Measurements from ENCODE around the gene CHMP3. TPM values are rescaled to one million over a fixed set of nuclear protein-coding genes. Genes with fewer than 3 reads are reported as not detected.

Gene CHMP3
- total RNA-seq, 1 experiment from 2014 or later = 54.4 TPM

DNA sequence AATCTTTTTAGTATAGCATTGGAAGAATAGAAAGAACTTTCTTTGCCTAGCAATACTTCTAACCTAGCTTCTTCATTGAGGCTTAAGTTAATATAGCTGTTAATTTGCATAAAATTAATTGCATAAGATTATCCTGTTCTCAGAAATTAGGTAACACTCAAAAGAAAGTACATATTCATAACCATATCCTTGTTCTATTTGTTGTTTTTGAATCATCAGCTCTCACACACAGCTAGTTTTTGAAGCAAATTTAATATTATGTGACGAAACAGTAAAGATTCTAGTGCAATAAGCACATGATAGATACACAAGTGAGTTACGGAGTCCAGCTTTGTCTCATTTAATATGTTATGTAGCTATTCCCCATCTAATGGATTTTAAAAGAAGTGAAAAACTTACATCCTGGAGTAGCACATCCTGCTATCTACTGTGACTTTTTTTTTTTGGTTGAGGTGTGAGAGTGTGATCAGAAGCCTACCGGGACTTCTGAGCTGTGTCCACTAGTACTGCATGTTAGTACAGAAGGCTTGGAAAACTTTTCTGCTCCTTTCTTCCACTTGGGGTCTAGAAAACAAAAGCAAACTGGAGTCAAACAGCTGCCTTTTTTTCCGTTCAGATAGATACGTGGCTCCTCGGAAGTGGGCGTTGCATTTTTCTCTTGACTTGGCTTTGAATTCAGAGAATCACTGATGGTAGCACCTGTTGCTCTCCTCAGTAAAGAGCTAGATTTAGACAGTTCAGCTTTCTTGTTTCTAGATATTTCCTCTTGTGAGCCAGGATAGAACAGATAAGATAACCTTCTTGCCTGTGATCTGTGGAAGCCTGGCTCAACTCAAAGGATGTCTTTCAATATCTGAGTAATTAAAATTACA is 94.8 kb downstream of the CHMP3 start:
- Histone ChIP-seq H3K4me3 (ENCODE audit: low read length) (no peak overlapping the region), H3K4me2 (ENCODE audit: low read length) (no peak overlapping the region), H3K36me3 (ENCODE audit: low read depth, low read length) (peaks cover 91% of the 10 kb centered on the region), H3K27me3 (ENCODE audit: low read length) (no peaks in the 10 kb centered on the region), H2AFZ (ENCODE audit: low read length) (no peak overlapping the region), H3K9me3 (ENCODE audit: low read length) (no peaks in the 10 kb centered on the region), H3F3A (ENCODE audit: low read length, unreplicated experiment) (no peaks in the 10 kb centered on the region), H3K4me1 (ENCODE audit: insufficient read depth, low read length) (no peaks in the 10 kb centered on the region), H3K27ac (ENCODE audit: low read length) (no peak overlapping the region), H3K9ac (ENCODE audit: low read length) (no peak overlapping the region), H3K9me2 (replicated peaks; ENCODE audit: low read length) (no peaks in the 10 kb centered on the region), H3K79me2 (ENCODE audit: low read length) (0 out of 2 replicates have a peak, but pooled peaks cover 5% of the 10 kb centered on the region), H4K20me1 (ENCODE audit: low read length) (no peaks in the 10 kb centered on the region; the same call in 1 of the 2 replicates)
- POLR2A ChIA-PET (ENCODE audit: unreplicated experiment) = no interaction called here
- intact Hi-C loops (cut with micrococcal nuclease) = no loop called here
- no peak for DNase-seq
- TF ChIP-seq, protein P1, sequence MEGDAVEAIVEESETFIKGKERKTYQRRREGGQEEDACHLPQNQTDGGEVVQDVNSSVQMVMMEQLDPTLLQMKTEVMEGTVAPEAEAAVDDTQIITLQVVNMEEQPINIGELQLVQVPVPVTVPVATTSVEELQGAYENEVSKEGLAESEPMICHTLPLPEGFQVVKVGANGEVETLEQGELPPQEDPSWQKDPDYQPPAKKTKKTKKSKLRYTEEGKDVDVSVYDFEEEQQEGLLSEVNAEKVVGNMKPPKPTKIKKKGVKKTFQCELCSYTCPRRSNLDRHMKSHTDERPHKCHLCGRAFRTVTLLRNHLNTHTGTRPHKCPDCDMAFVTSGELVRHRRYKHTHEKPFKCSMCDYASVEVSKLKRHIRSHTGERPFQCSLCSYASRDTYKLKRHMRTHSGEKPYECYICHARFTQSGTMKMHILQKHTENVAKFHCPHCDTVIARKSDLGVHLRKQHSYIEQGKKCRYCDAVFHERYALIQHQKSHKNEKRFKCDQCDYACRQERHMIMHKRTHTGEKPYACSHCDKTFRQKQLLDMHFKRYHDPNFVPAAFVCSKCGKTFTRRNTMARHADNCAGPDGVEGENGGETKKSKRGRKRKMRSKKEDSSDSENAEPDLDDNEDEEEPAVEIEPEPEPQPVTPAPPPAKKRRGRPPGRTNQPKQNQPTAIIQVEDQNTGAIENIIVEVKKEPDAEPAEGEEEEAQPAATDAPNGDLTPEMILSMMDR (conservative IDR thresholded peaks at IDR 0.05; ENCODE audit: low read depth, low read length) = no peak
- BruUV-seq (replicated peaks) = no TSS peak
- CTCF ChIA-PET = no interaction called here
- no peak for ATAC-seq

DNA sequence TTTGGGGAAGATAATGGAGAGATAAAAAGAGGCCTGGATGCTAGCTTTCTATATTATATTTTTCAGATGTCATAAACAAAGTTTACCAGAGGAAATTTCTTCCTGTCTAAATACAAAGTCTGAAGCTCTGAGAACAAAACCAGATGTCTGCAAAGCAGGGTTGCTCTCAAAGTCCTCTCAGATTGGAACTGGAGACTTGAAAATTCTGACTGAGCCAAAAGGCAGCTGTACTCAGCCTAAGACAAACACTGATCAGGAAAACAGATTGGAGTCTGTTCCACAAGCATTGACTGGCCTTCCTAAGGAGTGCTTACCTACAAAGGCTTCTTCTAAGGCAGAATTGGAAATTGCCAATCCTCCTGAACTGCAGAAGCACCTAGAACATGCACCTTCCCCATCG is 96.9 kb downstream of the CHMP3 start:
- BruUV-seq (replicated peaks) = no TSS peak
- Histone ChIP-seq H3K4me2 (ENCODE audit: low read length) (no peak overlapping the region), H3F3A (ENCODE audit: low read length, unreplicated experiment) (no peaks in the 10 kb centered on the region), H3K9me3 (ENCODE audit: low read length) (no peaks in the 10 kb centered on the region), H3K9ac (ENCODE audit: low read length) (no peak overlapping the region), H2AFZ (ENCODE audit: low read length) (no peak overlapping the region), H3K9me2 (replicated peaks; ENCODE audit: low read length) (no peaks in the 10 kb centered on the region), H3K27me3 (ENCODE audit: low read length) (no peaks in the 10 kb centered on the region), H3K79me2 (ENCODE audit: low read length) (0 out of 2 replicates have a peak, but pooled peaks cover 5% of the 10 kb centered on the region), H3K4me3 (ENCODE audit: low read length) (no peak overlapping the region), H3K36me3 (ENCODE audit: low read depth, low read length) (peaks cover 90% of the 10 kb centered on the region), H3K4me1 (ENCODE audit: insufficient read depth, low read length) (no peaks in the 10 kb centered on the region), H3K27ac (ENCODE audit: low read length) (no peak overlapping the region), H4K20me1 (ENCODE audit: low read length) (no peaks in the 10 kb centered on the region; the same call in 1 of the 2 replicates)
- ChIA-PET POLR2A (ENCODE audit: unreplicated experiment) (no interaction called here), CTCF (no interaction called here)
- intact Hi-C loops (cut with micrococcal nuclease) = no loop called here
- DNase-seq (no peak), ATAC-seq (no peak)
- TF ChIP-seq EZH2 (IDR thresholded peaks at IDR 0.05; ENCODE audit: low read length, unreplicated experiment) = no peak
- TF ChIP-seq EZH2phosphoT487 (IDR thresholded peaks at IDR 0.05; ENCODE audit: borderline replicate concordance, low read length) = no peak
- TF ChIP-seq, protein P1 (conservative IDR thresholded peaks at IDR 0.05; ENCODE audit: low read depth, low read length) = no peak

DNA sequence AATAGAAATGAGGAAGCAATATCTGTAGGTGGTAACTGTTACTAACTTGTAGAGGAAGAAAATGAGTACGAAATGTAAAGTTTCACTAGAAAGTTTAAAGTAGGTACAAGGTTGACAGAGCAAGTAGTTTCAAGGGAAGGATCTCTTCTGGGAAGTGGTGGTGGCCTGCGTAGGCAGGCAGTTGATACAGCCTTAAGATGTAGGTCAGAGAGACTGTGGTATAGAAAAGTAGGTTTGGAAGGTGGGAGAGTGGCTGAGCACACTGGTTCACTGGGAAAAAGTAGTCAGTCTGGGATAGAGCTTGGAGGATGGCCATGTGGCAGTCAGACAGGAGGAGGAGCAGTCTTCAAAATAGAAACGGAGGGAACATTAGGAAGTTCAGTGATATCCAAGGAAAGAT is 98.6 kb downstream of the CHMP3 start:
- no peak overlapping the region for H3K27ac ChIP-seq (ENCODE audit: low read length)
- no peaks in the 10 kb centered on the region for H3K9me2 ChIP-seq (replicated peaks; ENCODE audit: low read length)
- H3K79me2 ChIP-seq (ENCODE audit: low read length) = 0 out of 2 replicates have a peak, but pooled peaks cover 5% of the 10 kb centered on the region
- no peaks in the 10 kb centered on the region for H3K9me3 ChIP-seq (ENCODE audit: low read length)
- no peaks in the 10 kb centered on the region for H3F3A ChIP-seq (ENCODE audit: low read length, unreplicated experiment)
- CTCF ChIA-PET = no interaction called here
- H3K9ac ChIP-seq (ENCODE audit: low read length) = no peak overlapping the region
- H3K27me3 ChIP-seq (ENCODE audit: low read length) = no peaks in the 10 kb centered on the region
- no peak overlapping the region for H3K4me2 ChIP-seq (ENCODE audit: low read length)
- POLR2A ChIA-PET (ENCODE audit: unreplicated experiment) = no interaction called here
- intact Hi-C loops (cut with micrococcal nuclease) = no loop called here
- no peak for ATAC-seq
- H3K4me1 ChIP-seq (ENCODE audit: insufficient read depth, low read length) = no peaks in the 10 kb centered on the region
- TF ChIP-seq, protein P1 (conservative IDR thresholded peaks at IDR 0.05; ENCODE audit: low read depth, low read length) = no peak
- TF ChIP-seq EZH2phosphoT487 (IDR thresholded peaks at IDR 0.05; ENCODE audit: borderline replicate concordance, low read length) = no peak
- TF ChIP-seq EZH2 (IDR thresholded peaks at IDR 0.05; ENCODE audit: low read length, unreplicated experiment) = no peak
- no peak overlapping the region for H2AFZ ChIP-seq (ENCODE audit: low read length)
- H4K20me1 ChIP-seq (ENCODE audit: low read length) = no peaks in the 10 kb centered on the region; the same call in 1 of the 2 replicates
- H3K4me3 ChIP-seq (ENCODE audit: low read length) = no peak overlapping the region
- no peak for DNase-seq
- BruUV-seq (replicated peaks) = no TSS peak
- peaks cover 92% of the 10 kb centered on the region for H3K36me3 ChIP-seq (ENCODE audit: low read depth, low read length)

Measured in PC-3 (cell line).